HepG2 (cell line): ENCODE data around the gene ASIC2. TPM values are rescaled to one million over a fixed set of nuclear protein-coding genes. Genes with fewer than 3 reads are reported as not detected.

Experiments
- DNMT3B ChIP-seq: conservative IDR thresholded peaks from 2 replicates; pipeline ENCODE4 v1.6.1; 2016; ENCODE audit warnings: missing biosample characterization, control low read depth
- ELK4 ChIP-seq: sonication (generic); formaldehyde crosslinking; IDR thresholded peaks from 2 replicates; pipeline ENCODE4 v1.9.0; 2021; ENCODE audit warnings: missing genetic modification reagents, borderline replicate concordance
- GMEB1 ChIP-seq: sonication (generic); formaldehyde crosslinking; IDR thresholded peaks from 2 replicates; pipeline ENCODE4 v1.5.1; 2020; ENCODE audit warnings: missing genetic modification reagents, mild to moderate bottlenecking, borderline replicate concordance
- POGK ChIP-seq: sonication (generic); formaldehyde crosslinking; conservative IDR thresholded peaks from 2 replicates; pipeline ENCODE4 v1.8.0; 2022; ENCODE audit warnings: mild to moderate bottlenecking, moderate library complexity, missing genetic modification reagents
- SMYD3 ChIP-seq: sonication (generic); formaldehyde crosslinking; IDR thresholded peaks from 2 replicates; pipeline ENCODE4 v1.8.1; 2023; ENCODE audit warnings: mild to moderate bottlenecking, missing genetic modification reagents
- TFAP4 ChIP-seq: sonication (generic); IDR thresholded peaks from 2 replicates; pipeline ENCODE4 v1.6.1; 2016; ENCODE audit warnings: low read depth, borderline replicate concordance
- ZEB1 ChIP-seq: IDR thresholded peaks from 2 replicates; pipeline ENCODE4 v1.6.1; 2012; ENCODE audit warnings: mild to moderate bottlenecking, low read depth, inconsistent platforms; ENCODE audit not compliant: insufficient replicate concordance
- ZMAT3 ChIP-seq: sonication (generic); formaldehyde crosslinking; conservative IDR thresholded peaks from 2 replicates; pipeline ENCODE4 v1.7.0; 2021; ENCODE audit warnings: missing genetic modification reagents
- ZNF326 ChIP-seq: sonication (generic); formaldehyde crosslinking; IDR thresholded peaks from 2 replicates; pipeline ENCODE4 v1.4.0; 2020; ENCODE audit warnings: missing genetic modification reagents, borderline replicate concordance
- ZNF354B ChIP-seq: sonication (generic); formaldehyde crosslinking; IDR thresholded peaks from 2 replicates; pipeline ENCODE4 v1.8.0; 2022; ENCODE audit warnings: mild to moderate bottlenecking, missing genetic modification reagents
- ZNF501 ChIP-seq: sonication (generic); formaldehyde crosslinking; IDR thresholded peaks from 2 replicates; pipeline ENCODE4 v1.5.1; 2020; ENCODE audit warnings: mild to moderate bottlenecking, moderate library complexity, missing genetic modification reagents
- polyA plus RNA-seq, 8 experiments: library from polyadenylated mRNA; depleted of rRNA in 3 of 8; stranded (reverse) in 7 of 8; unstranded in 1 of 8; fragments of >200 nt; fragmentation: Illumina TruSeq in 4 of 8; extraction: Trizol in 4 of 8; gene quantifications; 2 replicates each; pipeline versions ENCODE4 v1.2.1 to v1.2.3, GENCODE V29; 2011 to 2016; ENCODE audit warnings: low read depth in 4 of 8, missing spikeins in 1 of 8, mixed read lengths in 1 of 8; ENCODE audit not compliant: insufficient read depth in 1 of 8
- total RNA-seq, 5 experiments: library from RNA; depleted of rRNA; stranded (reverse); fragments of >200 nt; fragmentation: Illumina TruSeq; extraction: Trizol; gene quantifications; 2 replicates each; pipeline ENCODE4 v1.2.3, GENCODE V29; 2016; ENCODE audit warnings: low read depth in 1 of 5

Gene ASIC2
- total and polyA plus RNA-seq, 2 of the 13 experiments (the other 11 are each of a cell fraction or from before 2014, with no cell fraction given) = not detected

- TF ChIP-seq ELK4 (no peak), GMEB1 (CRISPR knock-in tag) (no peak), ZMAT3 (CRISPR knock-in tag) (no peak), ZEB1 (no peak), ZNF354B (CRISPR knock-in tag) (no peak), DNMT3B (CRISPR knock-in tag) (no peak), SMYD3 (CRISPR knock-in tag) (no peak), POGK (no peak), ZNF501 (no peak), ZNF326 (CRISPR knock-in tag) (no peak), TFAP4 (no peak)
- TF ChIP-seq, all 625 proteins: peak for 0
Observed at GRCh38 chr17:33280162-33280943, 12.7 kb downstream of the ASIC2 start (continued).
